BE2C (cell line): ENCODE data around the gene EID2.

Source experiments
- DNase-seq: peaks from one replicate; pipeline ENCODE4 v3.0.0-alpha.2; 2020
- H3K27me3 ChIP-seq: fragments of 250-450 bp; sonication (Bioruptor Pico); 2 replicates; pipeline ENCODE4 v1.5.1; 2020; ENCODE audit warnings: mild to moderate bottlenecking
- H3K36me3 ChIP-seq: fragments of 250-450 bp; sonication (Bioruptor Pico); 2 replicates; pipeline ENCODE4 v1.5.1; 2020; ENCODE audit warnings: mild to moderate bottlenecking
- H3K4me1 ChIP-seq: fragments of 250-450 bp; sonication (Bioruptor Pico); 2 replicates; pipeline ENCODE4 v1.5.1; 2020
- H3K4me3 ChIP-seq: 2 replicates; pipeline ENCODE4 v1.5.1; 2011; ENCODE audit warnings: low read depth, low read length
- H3K9me3 ChIP-seq: fragments of 250-450 bp; sonication (Bioruptor Pico); 2 replicates; pipeline ENCODE4 v1.5.1; 2020
- TF ChIP-seq, protein P1 (sequence below): IDR thresholded peaks from 2 replicates; pipeline ENCODE4 v1.5.1; 2012; ENCODE audit warnings: mild to moderate bottlenecking, low read depth, low read length

EID2 gene

DNA sequence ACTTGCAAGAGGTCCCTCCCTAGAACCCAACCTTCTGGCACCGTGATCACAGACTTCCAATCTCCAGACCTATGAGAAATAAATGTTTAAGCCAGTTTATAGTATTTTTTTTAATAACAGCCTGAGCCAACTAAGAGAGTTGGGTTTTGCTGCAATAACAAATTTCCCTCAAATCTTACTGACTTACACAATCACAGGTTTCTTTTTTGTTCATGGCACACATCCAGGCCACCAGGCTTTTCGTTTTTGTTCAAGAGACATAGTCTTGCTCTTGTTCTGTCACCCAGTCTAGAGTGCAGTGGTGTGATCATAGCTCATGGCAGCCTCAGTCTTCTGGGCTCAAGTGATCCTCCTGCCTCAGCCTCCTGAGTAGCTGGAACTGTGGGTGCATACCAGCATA, 27.0 kb downstream of the EID2 start:
- TF ChIP-seq, protein P1, sequence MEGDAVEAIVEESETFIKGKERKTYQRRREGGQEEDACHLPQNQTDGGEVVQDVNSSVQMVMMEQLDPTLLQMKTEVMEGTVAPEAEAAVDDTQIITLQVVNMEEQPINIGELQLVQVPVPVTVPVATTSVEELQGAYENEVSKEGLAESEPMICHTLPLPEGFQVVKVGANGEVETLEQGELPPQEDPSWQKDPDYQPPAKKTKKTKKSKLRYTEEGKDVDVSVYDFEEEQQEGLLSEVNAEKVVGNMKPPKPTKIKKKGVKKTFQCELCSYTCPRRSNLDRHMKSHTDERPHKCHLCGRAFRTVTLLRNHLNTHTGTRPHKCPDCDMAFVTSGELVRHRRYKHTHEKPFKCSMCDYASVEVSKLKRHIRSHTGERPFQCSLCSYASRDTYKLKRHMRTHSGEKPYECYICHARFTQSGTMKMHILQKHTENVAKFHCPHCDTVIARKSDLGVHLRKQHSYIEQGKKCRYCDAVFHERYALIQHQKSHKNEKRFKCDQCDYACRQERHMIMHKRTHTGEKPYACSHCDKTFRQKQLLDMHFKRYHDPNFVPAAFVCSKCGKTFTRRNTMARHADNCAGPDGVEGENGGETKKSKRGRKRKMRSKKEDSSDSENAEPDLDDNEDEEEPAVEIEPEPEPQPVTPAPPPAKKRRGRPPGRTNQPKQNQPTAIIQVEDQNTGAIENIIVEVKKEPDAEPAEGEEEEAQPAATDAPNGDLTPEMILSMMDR, result no peak
- Histone ChIP-seq H3K4me3 (no peak overlapping the region), H3K4me1 (no peaks in the 10 kb centered on the region), H3K36me3 (no peaks in the 10 kb centered on the region), H3K27me3 (peaks cover 29% of the 10 kb centered on the region), H3K9me3 (no peaks in the 10 kb centered on the region)
- DNase-seq, result no peak

DNA sequence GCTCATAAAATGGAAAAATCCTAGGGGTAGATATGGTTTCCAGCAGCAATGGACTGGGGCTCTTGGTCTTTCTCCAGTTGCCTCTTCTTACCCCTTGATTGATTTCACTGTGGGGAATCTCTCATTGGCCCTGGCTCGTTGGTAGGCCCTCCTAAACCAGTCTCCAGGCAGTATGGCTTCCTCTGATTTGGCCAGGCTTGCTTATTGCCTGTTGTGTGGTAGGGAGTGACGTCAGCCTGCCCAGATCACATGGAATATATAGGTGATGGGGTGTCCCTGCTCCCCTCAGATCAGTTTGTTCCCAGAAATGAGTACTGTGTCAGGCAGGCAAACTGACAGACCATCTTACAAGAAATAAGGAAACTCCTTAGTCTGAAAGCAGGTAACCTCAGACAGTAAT, 30.7 kb downstream of the EID2 start:
- H3K27me3 ChIP-seq, result peaks cover 6% of the 10 kb centered on the region
- DNase-seq, result no peak

DNA sequence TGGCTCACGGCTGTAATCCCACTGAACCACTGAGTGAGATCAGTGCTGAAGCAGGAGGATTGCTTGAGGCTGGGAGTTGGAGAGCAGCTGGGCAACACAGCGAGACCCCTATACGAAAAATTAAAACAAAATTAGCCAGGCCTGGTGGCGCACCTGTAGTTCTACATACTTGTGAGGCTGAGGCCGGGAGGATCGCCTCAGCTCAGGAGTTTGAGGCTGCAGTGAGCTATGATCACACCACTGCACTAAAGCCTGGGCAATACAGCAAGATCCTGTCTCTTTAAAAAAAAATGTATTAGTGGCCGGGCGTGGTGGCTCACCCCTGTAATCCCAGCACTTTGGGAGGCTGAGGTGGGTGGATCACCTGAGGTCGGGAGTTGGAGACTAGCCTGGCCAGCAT, 31.3 kb downstream of the EID2 start:
- no peak for DNase-seq
- TF ChIP-seq, protein P1, result no peak
- Histone ChIP-seq H3K36me3 (no peaks in the 10 kb centered on the region; the same call in 1 of the 2 replicates), H3K9me3 (no peaks in the 10 kb centered on the region), H3K4me3 (no peak overlapping the region), H3K4me1 (no peaks in the 10 kb centered on the region), H3K27me3 (no peaks in the 10 kb centered on the region; the same call in 1 of the 2 replicates)

More for the DNA sequence above, 30.7 kb downstream of the EID2 start:
- no peaks in the 10 kb centered on the region for H3K9me3 ChIP-seq
- H3K4me1 ChIP-seq, result no peaks in the 10 kb centered on the region
- TF ChIP-seq, protein P1, result no peak
- no peak overlapping the region for H3K4me3 ChIP-seq
- no peaks in the 10 kb centered on the region; the same call in 1 of the 2 replicates for H3K36me3 ChIP-seq

DNA sequence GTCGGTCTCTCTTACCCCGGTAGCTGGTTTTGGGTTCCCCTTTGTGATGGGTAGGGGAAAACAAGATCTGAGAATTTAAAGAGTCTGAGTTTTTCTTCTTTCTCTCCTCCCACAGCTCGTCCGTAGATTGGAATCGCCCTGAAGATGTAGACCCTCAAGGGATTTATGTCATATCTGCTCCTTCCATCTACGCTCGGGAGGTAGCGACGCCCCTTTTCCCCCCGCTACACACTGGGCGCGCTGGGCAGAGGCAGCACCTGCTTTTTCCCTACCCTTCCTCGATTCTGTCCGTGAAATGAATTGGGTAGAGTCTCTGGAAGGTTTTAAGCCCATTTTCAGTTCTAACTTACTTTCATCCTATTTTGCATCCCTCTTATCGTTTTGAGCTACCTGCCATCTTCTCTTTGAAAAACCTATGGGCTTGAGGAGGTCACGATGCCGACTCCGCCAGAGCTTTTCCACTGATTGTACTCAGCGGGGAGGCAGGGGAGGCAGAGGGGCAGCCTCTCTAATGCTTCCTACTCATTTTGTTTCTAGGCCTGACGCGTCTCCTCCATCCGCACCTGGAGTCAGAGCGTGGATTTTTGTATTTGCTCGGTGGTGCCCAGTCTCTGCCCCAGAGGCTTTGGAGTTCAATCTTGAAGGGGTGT, 32.1 kb downstream of the EID2 start:
- TF ChIP-seq, protein P1, result no peak
- Histone ChIP-seq H3K27me3 (no peaks in the 10 kb centered on the region; the same call in 1 of the 2 replicates), H3K9me3 (no peaks in the 10 kb centered on the region), H3K4me3 (peak overlapping the region; percentile 70), H3K4me1 (no peaks in the 10 kb centered on the region), H3K36me3 (no peaks in the 10 kb centered on the region; the same call in 1 of the 2 replicates)
- DNase-seq, result no peak

DNA sequence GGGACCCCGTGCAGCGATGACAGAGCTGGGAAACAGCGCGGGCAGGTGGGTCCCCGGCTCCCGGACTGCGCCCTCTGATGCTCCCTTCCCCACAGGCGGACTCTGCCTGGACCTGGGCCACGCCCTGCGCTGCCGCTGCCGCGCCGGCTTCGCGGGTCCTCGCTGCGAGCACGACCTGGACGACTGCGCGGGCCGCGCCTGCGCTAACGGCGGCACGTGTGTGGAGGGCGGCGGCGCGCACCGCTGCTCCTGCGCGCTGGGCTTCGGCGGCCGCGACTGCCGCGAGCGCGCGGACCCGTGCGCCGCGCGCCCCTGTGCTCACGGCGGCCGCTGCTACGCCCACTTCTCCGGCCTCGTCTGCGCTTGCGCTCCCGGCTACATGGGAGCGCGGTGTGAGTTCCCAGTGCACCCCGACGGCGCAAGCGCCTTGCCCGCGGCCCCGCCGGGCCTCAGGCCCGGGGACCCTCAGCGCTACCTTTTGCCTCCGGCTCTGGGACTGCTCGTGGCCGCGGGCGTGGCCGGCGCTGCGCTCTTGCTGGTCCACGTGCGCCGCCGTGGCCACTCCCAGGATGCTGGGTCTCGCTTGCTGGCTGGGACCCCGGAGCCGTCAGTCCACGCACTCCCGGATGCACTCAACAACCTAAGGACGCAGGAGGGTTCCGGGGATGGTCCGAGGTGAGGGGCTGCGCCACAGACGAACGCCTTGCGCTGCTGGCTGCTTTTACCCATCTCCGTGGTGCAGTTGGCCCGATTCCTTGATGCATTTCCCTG, 32.8 kb downstream of the EID2 start:
- Histone ChIP-seq H3K27me3 (no peaks in the 10 kb centered on the region; the same call in 1 of the 2 replicates), H3K4me3 (peak overlapping the region; percentile 70), H3K4me1 (no peaks in the 10 kb centered on the region), H3K9me3 (no peaks in the 10 kb centered on the region), H3K36me3 (no peaks in the 10 kb centered on the region; the same call in 1 of the 2 replicates)
- TF ChIP-seq, protein P1, result no peak
- peak; percentile 82 for DNase-seq

DNA sequence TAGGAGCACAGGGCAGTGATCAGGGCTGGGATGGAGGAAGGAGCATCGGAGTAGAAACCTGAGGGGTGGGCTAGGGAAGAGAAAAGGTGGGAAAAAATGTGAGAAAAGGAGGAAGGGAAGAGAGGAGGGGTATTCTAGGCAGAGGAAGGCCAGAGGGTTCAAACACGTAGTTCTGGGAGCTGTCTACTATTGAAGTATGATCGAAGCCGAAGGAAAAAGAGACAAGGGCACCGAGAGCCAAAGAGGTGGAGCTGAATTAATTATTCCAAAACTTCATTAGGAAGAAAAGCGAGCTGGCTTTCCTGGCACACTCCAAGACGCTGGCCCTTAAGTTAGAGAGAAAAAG, 33.4 kb downstream of the EID2 start:
- TF ChIP-seq, protein P1, result no peak
- no peak for DNase-seq
- H3K4me1 ChIP-seq, result no peaks in the 10 kb centered on the region
- no peaks in the 10 kb centered on the region for H3K9me3 ChIP-seq
- no peaks in the 10 kb centered on the region; the same call in 1 of the 2 replicates for H3K27me3 ChIP-seq
- peaks cover 1% of the 10 kb centered on the region for H3K36me3 ChIP-seq
- no peak overlapping the region for H3K4me3 ChIP-seq
